Posterior vena cava (tissue), 2 donors: ENCODE data around the gene CDK5RAP2. TPM values are rescaled to one million over a fixed set of nuclear protein-coding genes. Genes with fewer than 3 reads are reported as not detected.

Source experiments
- DNase-seq: peaks from one replicate; pipeline ENCODE4 v3.0.0-alpha.2; 2020; ENCODE audit warnings: low spot score
- intact Hi-C, 2 donors: fragments of 100-400 bp; cut with DNase I; formaldehyde crosslinking; loops; one replicate each; pipeline versions ENCODE4 v1.14.1 to v1.14.2; 2022 to 2023
- total RNA-seq, 2 donors: library from RNA; stranded (reverse); fragmentation: NEBNext Ultra II Directional; extraction: Animal tissue kit (Norgen Biotek cat#: 25700); gene quantifications; one replicate each; pipeline ENCODE4 v1.2.1, GENCODE V29; 2021
- donor health status: DM: yes; HTN: yes; CAD: no.
- donor health status: DM: yes; HTN: yes; CAD: no.

The CDK5RAP2 gene
- total RNA-seq, 2 donors from 2014 or later = 47.2 to 50.2 TPM

GRCh38 chr9:120379611-120380010, 200.4 kb downstream of the CDK5RAP2 start:
- DNase-seq = no peak
- intact Hi-C loops = no loop called here

- intact Hi-C loops = no loop called here
Measured at GRCh38 chr9:120378680-120379079, 201.3 kb downstream of the CDK5RAP2 start.

GRCh38 chr9:120377268-120378159, 202.5 kb downstream of the CDK5RAP2 start:
- intact Hi-C loops = no loop called here
- peak; percentile 58 for DNase-seq

More at GRCh38 chr9:120378680-120379079, 201.3 kb downstream of the CDK5RAP2 start:
- no peak for DNase-seq

DNA sequence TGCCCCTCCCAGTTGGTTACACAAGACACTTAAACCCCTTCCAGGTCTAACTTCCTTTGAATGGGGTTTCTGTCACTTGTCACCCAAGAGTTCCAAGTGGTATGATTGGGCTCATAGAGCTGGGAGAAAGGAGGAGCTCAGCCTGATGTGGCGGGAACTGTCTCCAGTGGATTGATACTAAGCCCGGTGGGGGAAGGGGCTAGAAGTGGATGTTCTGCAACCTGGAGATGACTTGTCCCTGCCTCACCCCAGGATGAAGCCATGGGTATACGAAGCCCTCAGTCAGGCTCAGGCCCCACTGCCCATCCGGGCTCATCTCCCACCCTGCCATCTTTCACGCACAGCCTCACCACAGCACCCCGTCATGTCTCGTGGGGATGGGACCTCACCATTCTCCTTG, 203.9 kb downstream of the CDK5RAP2 start:
- DNase-seq = no peak
- intact Hi-C loops = no loop called here

GRCh38 chr9:120375316-120375715, 204.7 kb downstream of the CDK5RAP2 start:
- no peak for DNase-seq
- intact Hi-C loops = no loop called here

- intact Hi-C loops = no loop called here
Measured at GRCh38 chr9:120374817-120375216, 205.2 kb downstream of the CDK5RAP2 start.

DNA sequence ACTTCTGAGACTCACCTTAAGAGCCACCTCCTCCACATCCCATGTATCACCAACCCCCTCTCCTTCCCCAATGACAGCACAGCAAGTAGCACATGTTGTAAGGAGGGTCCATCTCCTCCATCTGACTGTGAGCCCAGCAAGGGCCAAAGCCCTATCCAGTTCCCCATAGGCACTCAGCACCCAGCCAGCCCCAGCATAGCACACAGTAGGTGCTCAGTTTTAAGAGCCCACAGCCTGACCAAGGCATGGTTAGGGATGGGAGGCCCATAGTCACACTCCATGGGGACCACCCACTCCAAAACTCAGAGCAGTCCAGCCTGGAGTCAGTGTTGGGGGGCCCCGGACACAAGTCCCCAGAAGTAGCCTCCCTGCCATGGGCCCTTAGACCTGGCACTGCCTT, 205.7 kb downstream of the CDK5RAP2 start:
- intact Hi-C loops = no loop called here
- DNase-seq = no peak

More at GRCh38 chr9:120374817-120375216, 205.2 kb downstream of the CDK5RAP2 start:
- no peak for DNase-seq

- intact Hi-C loops = no loop called here
- no peak for DNase-seq
Measured at GRCh38 chr9:120372040-120372439, 207.9 kb downstream of the CDK5RAP2 start.

- intact Hi-C loops = no loop called here
- DNase-seq = no peak
Measured at GRCh38 chr9:120369608-120370220, 210.3 kb downstream of the CDK5RAP2 start.

DNA sequence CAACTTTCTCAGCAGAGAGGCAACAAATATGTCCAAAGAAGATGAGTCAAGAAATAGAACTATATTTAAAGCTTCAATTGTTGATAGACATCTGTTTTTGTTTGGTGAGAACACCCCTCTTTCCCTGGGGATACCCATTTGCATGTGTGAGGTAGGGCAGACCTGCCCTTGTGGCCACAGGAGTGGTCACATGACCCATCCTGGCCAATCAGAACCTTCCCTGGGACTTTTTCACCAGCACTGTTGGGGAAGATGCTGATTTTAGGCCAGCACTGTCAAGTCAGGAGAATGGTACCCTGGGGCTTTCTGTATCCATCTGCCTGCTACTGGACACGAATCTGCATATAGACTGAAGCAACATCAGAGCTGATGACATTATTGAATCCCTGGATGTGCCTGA, 211.2 kb downstream of the CDK5RAP2 start:
- no peak for DNase-seq
- intact Hi-C loops = no loop called here

DNA sequence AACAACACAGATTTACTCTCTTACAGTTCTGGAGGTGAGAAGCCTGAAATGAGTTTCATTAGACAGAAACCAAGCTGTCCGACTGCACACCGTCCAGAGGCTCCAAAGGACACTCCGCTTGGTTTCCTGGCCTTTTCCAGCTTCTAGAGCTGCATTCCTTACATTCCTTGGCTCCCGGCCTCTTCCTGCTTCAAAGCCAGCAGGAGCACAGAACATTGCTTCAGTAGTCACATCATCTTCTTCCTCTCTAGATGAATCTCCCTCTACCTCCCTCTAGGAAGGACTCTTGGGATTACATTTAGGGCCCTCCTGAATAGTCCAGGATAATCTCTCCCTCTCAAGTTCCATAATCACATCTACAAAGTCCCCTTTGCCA, 213.3 kb downstream of the CDK5RAP2 start:
- intact Hi-C loops = no loop called here
- no peak for DNase-seq

DNA sequence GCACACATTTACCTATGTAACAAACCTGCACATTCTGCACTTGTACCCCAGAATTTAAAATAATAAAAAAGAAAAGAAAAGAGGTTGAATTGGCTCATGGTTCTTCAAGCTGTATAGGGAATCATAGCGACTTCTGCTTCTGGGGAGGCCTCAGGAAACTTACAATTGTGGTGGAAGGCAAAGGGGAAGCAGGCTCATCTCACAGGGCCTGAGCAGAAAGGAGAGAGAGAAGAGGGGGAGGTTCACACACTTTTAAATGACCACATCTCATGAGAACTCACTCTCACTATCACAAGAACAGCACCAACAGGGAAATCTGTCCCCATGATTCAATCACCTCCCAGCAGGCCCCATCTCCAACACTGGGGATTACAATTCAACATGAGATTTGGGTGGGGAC, 214.6 kb downstream of the CDK5RAP2 start:
- intact Hi-C loops = no loop called here
- no peak for DNase-seq

DNA sequence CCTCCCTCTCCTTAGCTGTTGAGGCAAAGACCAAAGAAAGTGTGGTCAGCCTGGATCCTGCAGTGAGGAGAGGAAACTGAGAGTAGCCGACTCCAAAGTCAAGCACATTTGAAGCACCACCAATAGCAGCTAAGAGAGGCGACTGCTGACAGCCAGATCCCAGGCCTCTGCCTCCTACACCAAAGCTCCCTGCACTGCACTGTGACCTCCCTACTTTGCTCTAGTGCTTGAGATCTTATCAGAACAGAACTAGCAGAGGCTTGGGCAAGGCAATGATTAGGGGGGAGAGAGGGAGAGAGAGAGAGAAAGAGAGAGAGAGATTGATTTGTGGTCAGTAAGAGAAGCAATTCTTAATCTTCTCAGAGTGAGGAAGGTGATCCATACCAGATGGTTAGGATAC, 216.3 kb downstream of the CDK5RAP2 start:
- DNase-seq = no peak
- intact Hi-C loops = no loop called here

DNA sequence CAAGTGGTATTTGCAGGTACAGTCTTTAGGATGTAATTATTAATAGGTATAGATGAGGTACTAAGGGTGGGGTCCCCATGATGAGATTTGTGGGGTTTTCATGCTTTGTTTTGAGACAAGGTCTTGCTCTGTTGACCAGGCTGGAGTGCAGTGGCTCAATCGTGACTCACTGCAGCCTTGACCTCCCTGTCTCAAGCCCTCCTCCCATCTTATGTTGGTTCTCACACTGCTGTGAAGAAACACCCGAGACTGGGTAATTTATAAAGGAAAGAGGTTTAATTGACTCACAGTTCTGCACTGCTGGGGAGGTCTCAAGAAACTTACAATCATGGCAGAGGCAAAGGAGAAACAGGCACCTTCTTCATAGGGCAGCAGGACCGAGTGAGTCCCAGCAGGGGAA, 217.5 kb downstream of the CDK5RAP2 start:
- intact Hi-C loops = no loop called here
- DNase-seq = no peak

DNA sequence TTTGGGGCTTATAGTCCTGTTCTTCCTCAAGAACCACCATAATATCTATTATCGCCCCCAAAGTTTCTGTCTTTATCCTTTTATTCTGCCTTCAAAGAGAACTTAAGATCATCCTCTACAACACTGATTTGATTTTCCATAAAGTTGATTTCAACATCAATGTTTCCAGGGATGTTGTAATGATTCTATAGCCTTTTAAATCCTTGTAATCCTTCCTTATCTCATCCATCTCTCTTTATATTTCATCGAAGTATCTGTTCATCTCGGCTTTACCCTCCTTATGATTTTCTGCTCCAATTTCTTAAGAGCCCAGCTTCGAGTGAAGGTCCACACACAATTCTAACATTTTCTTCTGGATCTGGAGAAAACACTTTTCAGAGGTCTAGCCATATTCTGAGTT, 218.4 kb downstream of the CDK5RAP2 start:
- no peak for DNase-seq
- intact Hi-C loops = no loop called here

DNA sequence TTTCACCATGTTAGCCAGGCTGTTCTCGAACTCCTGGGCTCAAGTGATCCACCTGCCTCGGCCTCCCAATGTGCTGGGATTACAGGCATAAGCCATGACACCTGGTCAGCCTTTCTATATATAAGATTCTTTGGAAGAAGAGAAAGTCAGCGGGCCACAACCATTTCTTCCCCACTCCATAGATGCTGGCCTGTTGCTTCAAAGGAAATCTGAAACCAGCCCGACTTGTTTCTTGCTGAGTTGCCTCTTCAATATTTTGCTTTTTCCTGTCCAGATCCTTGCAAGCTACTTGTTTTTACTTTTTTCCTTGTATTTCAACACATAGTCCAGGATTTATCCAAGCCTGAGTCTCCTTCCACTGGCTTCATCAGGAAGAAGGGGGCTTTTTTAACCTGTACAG, 219.5 kb downstream of the CDK5RAP2 start:
- intact Hi-C loops = no loop called here
- no peak for DNase-seq

DNA sequence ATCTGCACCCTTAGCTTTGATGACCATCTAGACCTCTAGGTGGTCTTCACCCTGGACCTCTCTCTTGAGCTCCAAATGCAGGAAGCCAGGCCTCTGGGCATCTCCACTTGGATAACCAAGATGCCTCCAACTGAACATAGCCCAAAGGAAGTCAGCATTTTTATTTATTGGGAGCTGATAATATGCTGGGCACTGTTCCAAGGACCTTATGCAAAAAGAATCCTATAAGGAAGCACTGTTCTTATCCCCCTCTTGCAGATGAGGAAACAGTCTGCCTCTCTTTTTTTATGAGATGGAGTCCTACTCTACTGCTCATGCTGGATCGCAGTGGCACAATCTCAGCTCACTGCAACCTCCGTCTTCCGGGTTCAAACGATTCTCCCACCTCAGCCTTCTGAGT, 219.9 kb downstream of the CDK5RAP2 start:
- intact Hi-C loops = no loop called here
- DNase-seq = no peak

GRCh38 chr9:120358877-120359276, 221.1 kb downstream of the CDK5RAP2 start:
- intact Hi-C loops = no loop called here
- no peak for DNase-seq

GRCh38 chr9:120353506-120353905, 226.5 kb downstream of the CDK5RAP2 start:
- intact Hi-C loops = no loop called here
- no peak for DNase-seq

- no peak for DNase-seq
Measured at GRCh38 chr9:120351106-120351505, 228.9 kb downstream of the CDK5RAP2 start.

GRCh38 chr9:120350596-120350995, 229.4 kb downstream of the CDK5RAP2 start:
- intact Hi-C loops = no loop called here
- no peak for DNase-seq

More at GRCh38 chr9:120351106-120351505, 228.9 kb downstream of the CDK5RAP2 start:
- intact Hi-C loops = no loop called here
